Stimulated activated CD8-positive, alpha-beta memory T cell treated with anti-CD3 and anti-CD28 coated beads, Interleukin-7, amount 100 ng/mL, for 48 hours (primary cell): ENCODE results near the gene NR6A1.

ENCODE experiments used
- DNase-seq, 2 donors: peaks; one replicate each; pipeline ENCODE4 v3.0.0-alpha.2; 2020; ENCODE audit warnings: low read depth in 1 of 2; ENCODE audit errors: extremely low read depth in 1 of 2

Gene NR6A1

DNA sequence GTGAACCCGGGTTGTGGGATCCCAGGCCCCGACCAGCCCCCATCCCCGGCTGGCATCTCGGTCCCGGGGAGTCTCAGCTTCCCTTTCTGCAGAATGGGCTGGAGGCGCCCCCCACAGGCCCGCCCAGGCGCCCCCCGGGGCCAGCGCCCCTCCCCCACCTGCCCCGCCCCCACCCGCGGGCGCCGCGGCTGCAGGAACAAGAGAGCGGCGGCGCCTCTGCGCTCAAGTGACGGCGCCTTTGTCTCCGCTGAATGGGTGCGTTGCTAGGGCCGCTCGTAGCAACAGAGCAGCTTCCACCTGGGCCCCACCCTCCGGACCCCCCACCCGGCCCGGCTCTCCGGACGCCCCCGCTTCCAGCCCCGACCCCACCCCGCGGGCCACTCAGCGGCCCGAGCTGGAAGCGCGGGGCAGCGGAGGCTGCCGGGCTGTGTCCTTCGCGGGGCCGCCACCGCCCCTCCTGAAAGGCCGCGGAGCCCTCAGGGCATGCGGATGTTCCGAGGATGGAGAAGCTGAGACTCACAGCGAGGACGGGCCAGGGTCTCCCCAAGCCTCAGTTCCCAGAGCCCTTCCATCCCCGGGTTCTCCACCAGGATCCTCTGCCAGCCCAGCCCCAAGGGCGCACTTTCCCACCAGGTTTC is 293.3 kb downstream of the NR6A1 start:
- DNase-seq: no peak

DNA sequence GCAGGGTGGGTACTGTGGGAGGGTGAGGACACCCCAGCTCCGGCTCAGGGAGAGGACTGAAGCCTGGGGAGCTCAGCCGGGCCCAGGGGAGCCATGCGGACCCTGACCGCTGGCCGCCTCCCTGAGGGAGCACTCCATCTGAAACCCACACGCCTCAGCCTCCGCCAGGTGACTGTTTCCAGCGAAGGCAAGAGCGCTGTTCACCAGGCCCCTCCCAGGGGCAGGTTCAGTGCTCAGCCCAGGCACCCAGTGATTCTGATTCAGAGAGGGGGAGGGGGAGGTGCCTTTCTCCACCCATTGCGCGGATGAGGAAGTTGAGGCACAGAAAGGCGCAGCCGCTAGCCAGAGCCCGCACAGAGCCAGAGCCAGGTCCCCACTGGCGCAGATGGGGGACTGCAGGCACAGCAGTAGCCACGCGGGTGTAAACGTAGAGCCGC is 293.9 kb downstream of the NR6A1 start:
- DNase-seq: no peak

DNA sequence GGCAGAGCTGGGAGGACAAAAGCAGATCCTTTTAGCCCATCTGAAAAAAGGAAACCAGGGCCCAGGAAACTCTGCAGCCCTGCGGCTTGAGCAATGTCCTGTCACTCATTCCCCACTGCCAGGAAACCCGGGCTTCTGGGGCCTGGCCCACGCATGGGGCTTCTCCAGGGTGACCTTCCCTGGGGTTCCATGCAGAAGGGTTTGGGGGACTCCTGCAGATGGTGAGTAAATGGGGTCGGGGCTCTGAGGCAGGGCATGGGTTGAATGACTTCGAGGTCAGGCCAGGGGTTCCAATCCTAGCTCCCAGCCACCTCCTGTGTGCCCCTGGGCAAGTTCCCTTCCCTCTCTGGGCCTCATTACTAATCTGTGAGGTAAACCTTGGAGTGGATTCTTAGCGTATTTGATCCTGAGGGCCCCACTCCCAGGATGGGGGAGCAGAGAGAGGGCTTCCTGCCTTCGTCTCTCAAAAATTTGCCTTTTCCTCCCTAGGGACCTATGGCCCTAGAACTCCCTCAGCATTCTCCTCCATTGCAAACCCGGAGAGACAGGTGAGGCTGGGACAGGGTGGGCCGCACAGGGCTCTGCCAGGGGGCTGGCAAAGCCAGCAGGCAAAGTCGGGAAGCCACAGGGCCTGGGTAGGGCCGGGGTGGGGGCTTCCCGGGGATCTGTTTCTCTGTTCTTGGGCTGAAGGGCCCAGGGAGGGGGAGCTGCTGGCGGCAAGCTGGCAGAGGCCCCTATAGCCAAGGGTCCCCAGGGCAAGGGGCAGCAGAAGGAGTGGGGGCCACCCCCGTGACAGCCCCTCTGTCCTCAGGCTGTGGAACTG is 295.0 kb downstream of the NR6A1 start:
- no peak for DNase-seq

DNA sequence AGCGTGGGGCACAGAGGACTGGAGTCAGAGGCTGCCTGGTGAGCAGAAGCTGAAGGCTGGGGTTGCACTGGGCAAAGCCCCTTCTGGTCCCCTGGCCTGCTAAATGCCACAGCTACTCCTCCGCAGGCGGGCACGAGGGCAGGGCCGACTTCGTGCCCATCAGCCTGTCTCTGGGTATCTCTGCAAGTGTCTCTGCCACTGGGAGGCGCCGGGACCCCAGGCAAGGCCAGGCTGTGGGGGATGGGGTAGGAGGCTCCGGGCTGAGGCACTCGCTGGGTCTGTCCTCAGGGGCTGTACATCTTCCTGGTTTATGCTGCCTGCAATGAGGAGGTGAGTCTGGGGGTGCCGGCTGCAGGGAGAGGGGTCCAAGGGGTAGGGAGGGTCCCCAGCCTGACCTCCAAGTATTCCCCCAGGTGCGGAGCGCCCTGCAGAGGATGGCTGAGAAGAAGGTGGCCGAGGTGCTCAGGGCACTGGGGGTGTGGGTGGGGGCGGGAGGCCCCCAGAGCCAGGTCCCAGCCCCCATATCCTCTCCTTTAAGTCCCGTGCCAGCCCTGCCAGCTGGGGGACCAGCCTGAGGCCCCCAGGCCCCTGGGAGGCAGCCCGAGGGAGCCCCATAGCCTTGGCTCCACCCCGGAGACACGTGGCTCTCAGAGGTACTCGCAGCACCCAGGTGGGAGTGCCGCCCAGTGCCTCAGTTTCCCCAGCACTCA is 295.8 kb downstream of the NR6A1 start:
- no peak for DNase-seq

DNA sequence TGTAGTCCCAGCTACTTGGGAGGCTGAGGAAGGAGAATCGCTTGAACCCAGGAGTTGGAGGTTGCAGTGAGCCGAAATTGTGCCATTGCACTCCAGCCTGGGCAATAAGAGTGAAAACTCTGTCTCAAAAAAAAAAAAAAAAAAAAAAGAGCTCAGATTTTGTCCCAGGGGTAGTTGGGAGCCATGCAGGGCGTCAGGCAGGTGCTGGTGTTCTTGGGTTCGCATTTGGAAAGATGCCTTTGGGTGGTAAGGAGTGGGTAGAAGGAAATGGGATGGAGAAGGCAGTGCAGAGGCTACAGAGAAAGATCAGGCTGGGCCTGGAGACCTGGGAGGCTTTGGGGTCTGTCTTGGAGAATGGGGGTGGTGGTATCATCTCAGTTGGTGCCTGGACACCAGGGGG is 297.0 kb downstream of the NR6A1 start:
- DNase-seq: no peak

DNA sequence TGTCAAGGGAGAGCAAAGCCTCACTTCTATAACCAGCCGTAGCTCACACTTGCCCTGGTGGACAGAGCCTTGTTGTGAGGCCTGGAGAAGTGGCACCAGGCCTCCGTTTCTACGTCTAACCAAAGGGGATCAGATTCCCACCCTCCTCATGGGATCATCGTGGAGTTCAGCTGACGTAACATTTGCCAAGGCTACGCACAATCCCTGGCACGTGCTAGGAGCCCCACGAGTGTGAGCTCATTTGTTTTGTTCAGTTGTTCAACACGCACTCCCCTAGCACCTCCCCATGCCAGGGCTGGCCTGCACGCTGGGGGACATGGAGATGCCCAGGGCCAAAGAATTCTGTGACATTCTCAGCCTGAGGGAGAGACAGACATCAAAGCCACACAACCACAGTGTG is 297.8 kb downstream of the NR6A1 start:
- no peak for DNase-seq

DNA sequence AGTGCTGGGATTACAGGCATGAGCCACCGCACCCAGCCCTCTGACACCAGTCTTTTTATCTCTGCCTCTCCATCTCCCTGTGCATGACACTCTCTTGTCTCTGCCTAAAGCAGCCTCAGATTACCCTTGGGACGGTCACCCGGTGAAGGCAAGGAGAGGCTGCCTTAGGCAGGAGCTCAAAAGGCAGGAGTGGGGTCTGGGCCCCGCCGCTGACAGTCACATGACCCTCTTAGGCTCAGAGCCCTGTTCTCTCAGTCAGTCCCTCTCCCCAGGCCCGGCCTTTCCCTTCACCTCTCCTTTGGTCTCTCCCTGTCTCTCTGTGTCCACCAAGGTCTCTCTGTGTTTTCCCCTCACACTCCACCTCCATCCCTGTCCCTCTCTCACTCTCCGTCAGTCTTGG is 298.3 kb downstream of the NR6A1 start:
- DNase-seq: no peak

DNA sequence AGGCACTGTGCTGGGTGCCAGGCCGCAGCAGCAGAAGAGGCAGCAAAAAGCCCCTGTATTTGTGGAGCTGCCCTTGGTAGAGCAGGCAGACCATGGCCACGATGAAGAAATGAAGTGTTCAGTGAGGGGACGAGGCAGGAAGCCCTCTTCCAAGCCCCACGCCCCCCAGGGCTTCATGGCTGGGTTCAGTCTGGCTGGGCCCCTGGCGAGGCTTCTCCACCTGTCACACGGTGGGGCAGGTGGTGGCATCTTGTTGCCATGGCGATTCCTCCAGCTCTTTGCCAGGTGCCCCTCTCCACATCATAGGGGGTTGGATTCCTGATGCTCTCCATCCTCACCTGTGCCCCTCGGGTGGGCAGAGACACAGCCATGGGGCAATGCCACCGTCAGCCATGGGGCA is 299.4 kb downstream of the NR6A1 start:
- DNase-seq: no peak

DNA sequence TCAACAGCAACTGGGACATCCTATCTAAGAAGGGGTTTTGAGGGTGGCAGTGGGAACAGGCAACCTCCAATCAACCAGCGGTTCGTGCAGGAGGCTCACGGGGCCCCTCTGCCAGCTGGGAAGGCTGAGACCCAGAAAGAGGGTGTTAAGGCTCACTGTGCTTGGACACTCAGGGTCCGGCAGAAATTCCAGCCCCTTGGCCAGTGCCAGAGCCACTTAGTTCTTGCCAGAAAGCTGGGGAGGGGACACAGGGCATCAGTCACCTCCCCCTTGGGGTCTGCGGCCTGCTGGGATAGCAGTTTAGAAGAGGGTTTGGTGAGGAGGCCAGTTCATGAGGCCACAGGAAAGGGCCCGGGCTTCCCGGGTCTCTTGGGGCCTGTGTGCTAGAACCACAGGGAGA is 300.4 kb downstream of the NR6A1 start:
- DNase-seq: no peak

DNA sequence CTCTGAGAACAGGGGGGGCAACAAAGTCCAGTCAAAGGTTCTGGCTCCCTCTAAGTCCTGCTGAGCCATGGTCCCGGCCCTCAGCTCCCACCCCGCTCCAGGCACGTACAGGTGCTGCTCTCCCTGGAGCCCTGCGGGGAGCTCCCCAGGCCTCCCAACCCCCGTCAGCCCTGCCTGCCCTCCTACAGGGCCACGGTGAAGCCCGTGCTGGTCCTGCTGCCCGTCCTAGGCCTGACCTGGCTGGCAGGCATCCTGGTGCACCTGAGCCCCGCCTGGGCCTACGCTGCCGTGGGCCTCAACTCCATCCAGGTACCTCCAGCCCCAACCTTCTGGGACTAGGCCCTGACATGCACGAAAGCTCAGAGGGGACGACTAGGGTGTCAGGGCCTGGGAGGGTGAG is 300.8 kb downstream of the NR6A1 start:
- no peak for DNase-seq

DNA sequence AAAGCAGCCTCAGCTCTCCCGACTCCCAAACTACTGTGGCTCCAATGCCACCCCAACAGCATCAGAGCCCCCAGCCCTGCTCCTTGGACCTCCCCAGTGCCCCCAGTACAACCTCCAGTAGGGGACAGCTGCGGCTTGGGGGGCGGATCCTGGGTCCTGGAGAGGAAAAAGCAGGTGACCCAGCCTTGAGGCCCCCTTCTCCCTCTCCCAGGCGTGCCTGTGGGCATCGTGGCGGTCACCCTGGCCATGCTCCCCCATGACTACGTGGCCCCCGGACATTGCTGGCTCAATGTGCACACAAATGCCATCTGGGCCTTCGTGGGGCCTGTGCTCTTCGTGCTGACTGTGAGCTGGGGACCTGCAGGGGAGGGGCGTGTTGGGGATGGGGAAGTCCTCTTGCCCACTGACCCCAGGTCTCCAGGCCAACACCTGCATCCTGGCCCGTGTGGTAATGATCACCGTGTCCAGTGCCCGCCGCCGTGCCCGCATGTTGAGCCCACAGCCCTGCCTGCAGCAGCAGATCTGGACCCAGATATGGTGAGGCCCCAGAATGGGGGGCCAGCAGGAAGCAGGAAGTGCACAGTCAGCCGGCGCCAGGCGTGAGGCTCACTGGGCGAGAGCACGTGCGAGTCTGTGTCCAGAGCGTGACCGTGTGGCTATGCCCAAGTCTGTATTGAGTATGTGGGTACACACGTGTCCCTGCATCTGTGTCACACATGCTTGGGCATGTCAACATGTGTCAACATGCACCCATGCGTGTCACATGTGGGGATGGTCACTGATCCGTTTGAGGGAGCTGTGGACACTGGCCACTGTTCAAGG is 301.9 kb downstream of the NR6A1 start:
- no peak for DNase-seq

DNA sequence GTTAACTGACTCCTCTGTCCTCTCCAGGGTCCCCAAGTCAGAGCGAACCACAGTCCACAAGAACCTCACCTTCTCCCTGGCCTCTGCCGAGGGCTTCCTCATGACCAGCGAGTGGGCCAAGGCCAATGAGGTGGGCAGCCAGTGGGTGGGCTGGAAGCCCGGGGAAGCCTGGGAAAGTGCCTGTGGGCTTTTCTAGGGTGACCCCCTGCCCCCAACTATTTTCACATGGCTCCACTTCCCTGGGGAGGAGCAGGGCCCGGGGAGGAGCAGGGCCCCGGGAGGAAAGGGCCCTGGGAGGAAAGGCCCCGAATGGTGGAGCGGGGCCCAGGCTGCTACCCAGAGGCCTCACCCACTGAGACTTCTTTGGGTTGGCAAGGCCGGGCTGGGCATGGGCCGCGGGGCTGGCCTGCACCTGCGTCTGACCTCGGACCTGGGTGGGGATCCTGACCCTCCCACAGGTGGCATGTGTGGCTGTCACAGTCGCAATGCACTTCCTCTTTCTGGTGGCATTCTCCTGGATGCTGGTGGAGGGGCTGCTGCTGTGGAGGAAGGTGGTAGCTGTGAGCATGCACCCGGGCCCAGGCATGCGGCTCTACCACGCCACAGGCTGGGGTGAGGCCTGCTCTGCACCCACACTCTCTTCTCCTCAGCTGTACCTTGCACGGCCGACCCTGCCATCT is 302.9 kb downstream of the NR6A1 start:
- DNase-seq: no peak

DNA sequence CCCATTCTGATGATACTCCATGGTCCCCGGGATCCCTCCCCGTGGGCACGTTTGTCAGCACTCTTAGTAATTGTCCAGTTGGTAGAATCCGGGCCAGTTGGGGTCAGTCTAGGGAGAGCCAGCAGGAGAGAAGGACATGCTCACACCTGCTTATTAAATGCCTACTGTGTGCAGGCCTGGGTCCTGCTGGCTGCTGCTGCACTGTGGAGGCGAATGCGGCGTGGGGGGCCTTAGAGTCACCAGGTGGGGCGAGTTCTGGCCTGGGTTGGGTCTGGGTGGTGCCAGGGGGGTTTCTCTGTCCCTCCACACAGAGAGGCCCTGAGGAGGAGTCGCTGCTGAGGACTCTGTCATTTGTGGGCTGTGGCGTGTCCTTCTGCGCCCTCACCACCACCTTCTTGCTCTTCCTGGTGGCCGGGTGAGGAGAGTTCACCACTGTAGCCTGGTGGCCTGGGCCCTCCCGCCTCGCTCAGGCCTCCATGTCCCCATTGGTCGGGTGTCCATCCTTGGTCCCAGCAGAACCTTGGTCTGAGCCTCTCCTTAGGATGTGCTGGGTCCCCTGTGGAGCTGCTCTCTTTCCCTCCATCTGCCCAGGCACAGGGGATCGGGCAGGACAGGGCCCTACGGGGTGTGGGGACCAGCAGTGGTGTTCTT is 303.6 kb downstream of the NR6A1 start:
- DNase-seq: no peak
